Activated CD4-positive, alpha-beta memory T cell treated with anti-CD3 and anti-CD28 coated beads for 36 hours (primary cell): ENCODE measurements around the gene OR10H4. TPM values are rescaled to one million over a fixed set of nuclear protein-coding genes. Genes with fewer than 3 reads are reported as not detected.
"Not testable (repeated sequence)": the region's sequence is repeated elsewhere in the genome, so short reads cannot be mapped to it uniquely, and the experiment has no call there.

Experiments used
- CTCF ChIA-PET: fragments of 350-600 bp; sonication (Branson Sonifier 250); formaldehyde crosslinking; loops from one replicate; lab custom pipeline; 2021; ENCODE audit warnings: antibody characterized with exemption, inconsistent platforms; lab: Charles Lee
- POLR2A ChIA-PET: fragments of 350-600 bp; sonication (Branson Sonifier 250); formaldehyde crosslinking; loops from one replicate; lab custom pipeline; 2021; ENCODE audit warnings: antibody characterized with exemption; lab: Charles Lee
- DNase-seq: peaks from one replicate; pipeline ENCODE4 v3.0.0-alpha.2; 2020
- H3K27ac Mint-ChIP-seq: one replicate; pipeline ENCODE4 v1.8.0; 2021; ENCODE audit warnings: mixed read lengths
- H3K27me3 Mint-ChIP-seq: one replicate; pipeline ENCODE4 v1.8.0; 2021; ENCODE audit warnings: mixed read lengths
- H3K36me3 Mint-ChIP-seq: one replicate; pipeline ENCODE4 v1.8.0; 2021; ENCODE audit warnings: mixed read lengths
- H3K4me1 Mint-ChIP-seq: one replicate; pipeline ENCODE4 v1.8.0; 2021; ENCODE audit warnings: low read depth, mixed read lengths
- H3K4me3 Mint-ChIP-seq: one replicate; pipeline ENCODE4 v1.8.0; 2021; ENCODE audit warnings: mild to moderate bottlenecking, mixed read lengths
- H3K9me3 Mint-ChIP-seq: one replicate; pipeline ENCODE4 v1.8.0; 2021; ENCODE audit warnings: mixed read lengths
- intact Hi-C: fragments of 100-400 bp; cut with micrococcal nuclease; formaldehyde crosslinking; loops from one replicate; pipeline ENCODE4 v1.15.1; 2023
- total RNA-seq, 2 experiments: library from RNA; stranded (reverse); gene quantifications; one replicate each; pipeline ENCODE4 v1.2.3, GENCODE V29; 2021

OR10H4 gene
- total RNA-seq, 2 experiments from 2014 or later = not detected

GRCh38 chr19:15922021-15922420 lies 26.8 kb upstream of the OR10H4 start:
- no peak overlapping the region for H3K27ac Mint-ChIP-seq
- intact Hi-C loops = no loop called here

GRCh38 chr19:15923702-15924101 lies 25.1 kb upstream of the OR10H4 start:
- no peak for DNase-seq
- Mint-ChIP-seq H3K9me3 (no peaks in the 10 kb centered on the region), H3K4me1 (no peaks in the 10 kb centered on the region), H3K4me3 (no peak overlapping the region), H3K27me3 (peaks cover 50% of the 10 kb centered on the region), H3K36me3 (no peaks in the 10 kb centered on the region), H3K27ac (no peak overlapping the region)
- intact Hi-C loops = no loop called here
- CTCF ChIA-PET = no interaction called here
- POLR2A ChIA-PET = no interaction called here

More at GRCh38 chr19:15922021-15922420, 26.8 kb upstream of the OR10H4 start:
- CTCF ChIA-PET = no interaction called here
- DNase-seq = no peak
- Mint-ChIP-seq H3K9me3 (no peaks in the 10 kb centered on the region), H3K4me1 (no peaks in the 10 kb centered on the region), H3K27me3 (peaks cover 53% of the 10 kb centered on the region), H3K4me3 (no peak overlapping the region), H3K36me3 (no peaks in the 10 kb centered on the region)
- POLR2A ChIA-PET = no interaction called here

- no peak overlapping the region for H3K4me3 Mint-ChIP-seq
- H3K27ac Mint-ChIP-seq = no peak overlapping the region
- ChIA-PET CTCF (no interaction called here), POLR2A (no interaction called here)
- no peaks in the 10 kb centered on the region for H3K4me1 Mint-ChIP-seq
- intact Hi-C loops = no loop called here
- H3K36me3 Mint-ChIP-seq = peaks cover 6% of the 10 kb centered on the region
- peaks cover 56% of the 10 kb centered on the region for H3K27me3 Mint-ChIP-seq
- no peak for DNase-seq
- peaks cover 6% of the 10 kb centered on the region for H3K9me3 Mint-ChIP-seq
Observed at GRCh38 chr19:15926484-15926883, 22.3 kb upstream of the OR10H4 start.

GRCh38 chr19:15928321-15928720 lies 20.5 kb upstream of the OR10H4 start:
- peaks cover 51% of the 10 kb centered on the region for H3K27me3 Mint-ChIP-seq
- ChIA-PET POLR2A (no interaction called here), CTCF (no interaction called here)
- H3K36me3 Mint-ChIP-seq = peaks cover 6% of the 10 kb centered on the region
- no peak overlapping the region for H3K27ac Mint-ChIP-seq
- H3K9me3 Mint-ChIP-seq = peaks cover 6% of the 10 kb centered on the region
- no peak overlapping the region for H3K4me3 Mint-ChIP-seq
- intact Hi-C loops = no loop called here
- DNase-seq = no peak
- H3K4me1 Mint-ChIP-seq = no peaks in the 10 kb centered on the region

- CTCF ChIA-PET, H3K27ac Mint-ChIP-seq, H3K36me3 Mint-ChIP-seq, H3K4me1 Mint-ChIP-seq, H3K4me3 Mint-ChIP-seq, intact Hi-C loops: not testable (repeated sequence)
- Mint-ChIP-seq H3K9me3 (peaks cover 10% of the 10 kb centered on the region), H3K27me3 (peaks cover 33% of the 10 kb centered on the region)
- POLR2A ChIA-PET = interaction anchor here (0.6 kb wide), 1 partner anchor 692 kb away, joined by 3 read pairs; no protein-coding TSS in a partner anchor
- DNase-seq = peak; percentile 71
Observed at GRCh38 chr19:15933761-15934331, 15.0 kb upstream of the OR10H4 start.

- Mint-ChIP-seq H3K27ac (peak within 1 kb of the TSS; percentile 28), H3K4me1 (no peaks in the 10 kb centered on the region), H3K36me3 (peaks cover 9% of the 10 kb centered on the region), H3K9me3 (peaks cover 10% of the 10 kb centered on the region), H3K4me3 (no peak within 1 kb of the TSS), H3K27me3 (peaks cover 26% of the 10 kb centered on the region)
- intact Hi-C loops = no loop called here
- ChIA-PET CTCF (no interaction called here), POLR2A (interaction anchor here (0.6 kb wide), 1 partner anchor 693 kb away, joined by 3 read pairs; no protein-coding TSS in a partner anchor)
- DNase-seq = no peak
Observed at GRCh38 chr19:15934332-15935078, 14.3 kb upstream of the OR10H4 start, which contains the start of gene CYP4F11. Gene CYP4F11 (minus strand): TSS chr19:15934529. CDS start chr19:15934408, 121 bp downstream.

GRCh38 chr19:15935167-15935702 lies 13.6 kb upstream of the OR10H4 start:
- CTCF ChIA-PET = no interaction called here
- Mint-ChIP-seq H3K4me1 (no peaks in the 10 kb centered on the region), H3K27ac (no peak overlapping the region), H3K4me3 (no peak overlapping the region), H3K27me3 (peaks cover 26% of the 10 kb centered on the region), H3K9me3 (peaks cover 10% of the 10 kb centered on the region), H3K36me3 (peaks cover 9% of the 10 kb centered on the region)
- intact Hi-C loops = no loop called here
- POLR2A ChIA-PET = no interaction called here
- no peak for DNase-seq

- intact Hi-C loops = no loop called here
Observed at GRCh38 chr19:15936173-15936572, 12.6 kb upstream of the OR10H4 start.

GRCh38 chr19:15936950-15937349 lies 11.9 kb upstream of the OR10H4 start:
- intact Hi-C loops = no loop called here
- CTCF ChIA-PET = no interaction called here
- H3K9me3 Mint-ChIP-seq = peaks cover 4% of the 10 kb centered on the region
- DNase-seq = no peak
- no peak overlapping the region for H3K4me3 Mint-ChIP-seq
- H3K4me1 Mint-ChIP-seq = no peaks in the 10 kb centered on the region
- POLR2A ChIA-PET = no interaction called here
- H3K36me3 Mint-ChIP-seq = peaks cover 3% of the 10 kb centered on the region
- no peak overlapping the region for H3K27ac Mint-ChIP-seq
- peaks cover 20% of the 10 kb centered on the region for H3K27me3 Mint-ChIP-seq

More at GRCh38 chr19:15936173-15936572, 12.6 kb upstream of the OR10H4 start:
- Mint-ChIP-seq H3K4me3 (no peak overlapping the region), H3K9me3 (peaks cover 5% of the 10 kb centered on the region), H3K4me1 (no peaks in the 10 kb centered on the region), H3K27me3 (peaks cover 22% of the 10 kb centered on the region), H3K27ac (no peak overlapping the region), H3K36me3 (peaks cover 4% of the 10 kb centered on the region)
- ChIA-PET POLR2A (no interaction called here), CTCF (no interaction called here)
- no peak for DNase-seq

- CTCF ChIA-PET = no interaction called here
- peaks cover 4% of the 10 kb centered on the region for H3K9me3 Mint-ChIP-seq
- no peaks in the 10 kb centered on the region for H3K4me1 Mint-ChIP-seq
- intact Hi-C loops = no loop called here
- POLR2A ChIA-PET = no interaction called here
- no peak overlapping the region for H3K27ac Mint-ChIP-seq
- H3K4me3 Mint-ChIP-seq = no peak overlapping the region
- peaks cover 23% of the 10 kb centered on the region for H3K27me3 Mint-ChIP-seq
- peaks cover 3% of the 10 kb centered on the region for H3K36me3 Mint-ChIP-seq
- DNase-seq = no peak
Observed at GRCh38 chr19:15937771-15938170, 11.0 kb upstream of the OR10H4 start.

GRCh38 chr19:15944401-15944800 lies 4.4 kb upstream of the OR10H4 start:
- no peak for DNase-seq

GRCh38 chr19:15945301-15945700 lies 3.5 kb upstream of the OR10H4 start:
- peaks cover 5% of the 10 kb centered on the region for H3K36me3 Mint-ChIP-seq
- no peaks in the 10 kb centered on the region for H3K4me1 Mint-ChIP-seq
- ChIA-PET POLR2A (no interaction called here), CTCF (no interaction called here)
- H3K4me3 Mint-ChIP-seq = no peak overlapping the region
- H3K9me3 Mint-ChIP-seq = peaks cover 20% of the 10 kb centered on the region
- DNase-seq = no peak
- intact Hi-C loops = no loop called here
- H3K27me3 Mint-ChIP-seq = peaks cover 28% of the 10 kb centered on the region
- H3K27ac Mint-ChIP-seq = no peak overlapping the region

More at GRCh38 chr19:15944401-15944800, 4.4 kb upstream of the OR10H4 start:
- POLR2A ChIA-PET = no interaction called here
- no peak overlapping the region for H3K4me3 Mint-ChIP-seq
- H3K4me1 Mint-ChIP-seq = no peaks in the 10 kb centered on the region
- CTCF ChIA-PET = no interaction called here
- peaks cover 4% of the 10 kb centered on the region for H3K36me3 Mint-ChIP-seq
- intact Hi-C loops = no loop called here
- no peak overlapping the region for H3K27ac Mint-ChIP-seq
- H3K27me3 Mint-ChIP-seq = peaks cover 31% of the 10 kb centered on the region
- peaks cover 14% of the 10 kb centered on the region for H3K9me3 Mint-ChIP-seq
